Articular chondrocyte of knee joint (primary cell): ENCODE data around the gene C1orf174. TPM values are rescaled to one million over a fixed set of nuclear protein-coding genes. Genes with fewer than 3 reads are reported as not detected.

Experiments used
- total RNA-seq: library from RNA; depleted of rRNA; stranded (reverse); fragments of >200 nt; gene quantifications from 2 replicates; pipeline ENCODE4 v1.2.3, GENCODE V29; 2012

C1orf174 gene
- 23.8 and 27.2 TPM in 2 replicates for total RNA-seq

DNA sequence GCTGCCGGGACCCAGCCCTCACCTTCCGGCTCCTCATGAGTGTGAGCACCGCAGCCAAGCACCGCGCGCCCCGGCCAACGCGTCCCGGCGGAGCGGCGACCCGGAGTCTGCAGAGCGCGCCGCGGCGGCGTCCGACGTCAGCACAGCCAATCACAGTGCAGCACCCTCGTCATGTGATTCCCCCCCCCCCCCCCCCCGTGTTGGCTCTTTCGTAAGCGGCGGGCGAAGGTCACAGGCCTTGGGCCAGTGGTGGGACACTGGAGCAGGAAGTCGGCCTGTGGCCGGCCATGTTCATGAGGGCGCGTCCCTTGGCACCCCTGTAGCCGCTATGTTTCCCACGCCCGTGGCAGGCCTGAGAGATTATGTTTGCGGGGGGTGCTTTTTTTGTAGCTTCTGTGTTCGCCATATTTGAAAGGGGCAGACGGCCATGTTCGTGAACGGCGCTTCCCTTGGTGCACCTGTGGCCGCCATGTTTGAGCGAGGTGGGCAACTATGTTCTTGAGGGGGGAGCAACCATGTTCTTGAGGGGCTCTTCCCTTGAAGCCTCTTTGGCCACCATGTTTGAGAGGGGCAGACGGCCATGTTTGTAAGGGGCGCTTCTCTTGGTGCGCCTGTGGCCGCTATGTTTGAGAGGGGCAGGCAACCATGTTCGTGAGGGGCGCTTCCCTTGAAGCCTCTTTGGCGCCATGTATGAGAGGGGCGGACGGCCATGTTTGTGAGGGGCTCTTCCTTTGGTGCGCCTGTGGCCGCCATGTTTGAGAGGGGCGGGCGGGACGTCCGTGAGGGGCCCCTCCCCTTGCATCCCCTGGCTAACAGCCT, at the start of gene C1orf174:
C1orf174 (minus strand) TSS at position 123 of the 819 bp plus-strand sequence; CDS start at position 37, 86 bp downstream.

DNA sequence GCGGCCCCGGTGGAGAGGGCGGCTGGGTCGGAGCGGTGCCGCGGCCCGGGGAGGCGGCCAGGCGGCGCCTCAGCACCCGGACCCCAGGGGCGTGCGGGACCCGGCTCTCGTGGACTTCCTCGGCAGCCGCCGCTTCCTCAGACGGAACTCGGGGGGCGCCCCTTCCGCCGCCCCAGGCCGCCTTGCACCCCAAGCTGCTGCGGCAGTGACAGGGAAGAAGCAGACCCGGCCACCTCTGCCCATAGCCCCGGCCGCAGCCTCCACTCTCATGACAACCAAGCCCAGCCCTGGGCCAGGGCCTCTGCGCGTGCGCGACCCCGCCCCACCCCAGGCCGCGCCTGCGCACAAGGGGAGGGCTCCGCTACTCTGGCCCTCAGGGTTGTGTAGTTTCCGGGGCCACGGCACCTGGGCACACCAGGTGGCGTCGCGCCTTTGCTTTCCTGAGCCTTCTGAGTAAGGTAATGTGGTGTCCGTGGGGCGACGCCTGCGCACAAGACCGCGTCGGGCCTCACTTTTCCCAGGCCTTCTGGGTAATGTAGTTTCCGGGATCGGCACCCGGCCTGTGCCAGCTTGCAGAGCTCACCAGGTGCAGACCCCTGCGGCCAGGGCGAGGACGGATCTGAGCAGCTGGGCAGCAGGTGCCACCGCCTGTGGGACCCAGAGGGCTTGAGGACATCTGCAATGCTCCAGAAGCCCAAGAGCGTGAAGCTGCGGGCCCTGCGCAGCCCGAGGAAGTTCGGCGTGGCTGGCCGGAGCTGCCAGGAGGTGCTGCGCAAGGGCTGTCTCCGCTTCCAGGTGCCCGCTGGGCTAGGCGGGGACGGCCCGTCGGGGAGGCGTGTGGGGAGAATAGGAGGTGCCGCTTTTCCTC, 42.9 kb downstream of the C1orf174 start, which contains the start of the genes CEP104 and DFFB:
CEP104 (minus strand) TSS at position 289 of the 868 bp plus-strand sequence. CDS start 4,804 bp downstream, outside the sequence.
DFFB (plus strand) TSS at position 554 of the 868 bp plus-strand sequence; CDS start at position 682, 128 bp downstream.

Other genes starting within 250 kb of the C1orf174 start
- 0.22 TPM in 1 of 2 replicates, not detected in the other for gene TP73, start 247.8 kb downstream of the C1orf174 start, total RNA-seq
- not detected in 2 replicates for gene CCDC27, start 147.8 kb downstream of the C1orf174 start, total RNA-seq
- 0.54 TPM in 1 of 2 replicates, not detected in the other for gene SMIM1, start 127.5 kb downstream of the C1orf174 start, total RNA-seq
- gene LRRC47, start 103.8 kb downstream of the C1orf174 start, total RNA-seq = 25.0 and 25.1 TPM in 2 replicates
- gene CEP104, start 43.1 kb downstream of the C1orf174 start, total RNA-seq = 18.9 and 20.4 TPM in 2 replicates
- gene DFFB, start 42.8 kb downstream of the C1orf174 start, total RNA-seq = 6.4 TPM in 2 replicates